Muscle layer of colon (tissue), 2 donors: ENCODE results near the gene CCL2.

Experiments used
- H3K27ac ChIP-seq: one replicate; pipeline ENCODE4 v1.7.0; 2013; ENCODE audit warnings: low read depth, mild to moderate bottlenecking, low read length, moderate library complexity
- H3K27me3 ChIP-seq, 2 donors: one replicate each; pipeline ENCODE4 v1.7.0; 2013; ENCODE audit warnings: low read length in 2 of 2, mild to moderate bottlenecking in 2 of 2; ENCODE audit not compliant: insufficient read depth in 2 of 2, control insufficient read depth in 1 of 2
- H3K36me3 ChIP-seq: one replicate; pipeline ENCODE4 v1.7.0; 2013; ENCODE audit warnings: mild to moderate bottlenecking, low read length; ENCODE audit not compliant: insufficient read depth
- H3K4me1 ChIP-seq: one replicate; pipeline ENCODE4 v1.7.0; 2013; ENCODE audit warnings: mild to moderate bottlenecking, low read length; ENCODE audit not compliant: insufficient read depth
- H3K4me3 ChIP-seq, 2 donors: one replicate each; pipeline ENCODE4 v1.7.0; 2013; ENCODE audit warnings: low read length in 2 of 2, low read depth in 1 of 2, mild to moderate bottlenecking in 1 of 2, moderate library complexity in 1 of 2
- H3K9ac ChIP-seq: one replicate; pipeline ENCODE4 v1.7.0; 2013; ENCODE audit warnings: low read length
- H3K9me3 ChIP-seq: one replicate; pipeline ENCODE4 v1.7.0; 2013; ENCODE audit warnings: mild to moderate bottlenecking, low read length
- donor health status: abdominal sarcoma.
- donor health status: Adenocarcinoma of cecum.

Gene CCL2

GRCh38 chr17:34254651-34255380 is at the start of gene CCL2:
Gene CCL2 (plus strand): TSS chr17:34255285. CDS start chr17:34255350, 65 bp downstream.
- no peaks in the 10 kb centered on the region for H3K36me3 ChIP-seq
- no peaks in the 10 kb centered on the region for H3K27me3 ChIP-seq
- H3K4me1 ChIP-seq, result peaks cover 61% of the 10 kb centered on the region
- H3K9ac ChIP-seq, result peak within 1 kb of the TSS; percentile 51
- peak within 1 kb of the TSS; percentile 33 to 63 for H3K4me3 ChIP-seq
- peak within 1 kb of the TSS; percentile 83 for H3K27ac ChIP-seq
- no peaks in the 10 kb centered on the region for H3K9me3 ChIP-seq

- Histone ChIP-seq H3K36me3 (no peaks in the 10 kb centered on the region), H3K27ac (no peak overlapping the region), H3K9ac (no peak overlapping the region), H3K4me1 (no peaks in the 10 kb centered on the region), H3K4me3 (no peak overlapping the region), H3K27me3 (no peaks in the 10 kb centered on the region), H3K9me3 (no peaks in the 10 kb centered on the region)
Observed at GRCh38 chr17:34205401-34205800, 49.7 kb upstream of the CCL2 start.

GRCh38 chr17:34206569-34206968 is 48.5 kb upstream of the CCL2 start:
- no peak overlapping the region for H3K4me3 ChIP-seq
- no peaks in the 10 kb centered on the region for H3K4me1 ChIP-seq
- H3K9me3 ChIP-seq, result no peaks in the 10 kb centered on the region
- no peak overlapping the region for H3K9ac ChIP-seq
- no peaks in the 10 kb centered on the region for H3K27me3 ChIP-seq
- no peak overlapping the region for H3K27ac ChIP-seq
- H3K36me3 ChIP-seq, result no peaks in the 10 kb centered on the region

GRCh38 chr17:34207572-34207971 is 47.5 kb upstream of the CCL2 start:
- Histone ChIP-seq H3K27ac (no peak overlapping the region), H3K9ac (no peak overlapping the region), H3K9me3 (no peaks in the 10 kb centered on the region), H3K4me1 (no peaks in the 10 kb centered on the region), H3K4me3 (no peak overlapping the region), H3K27me3 (no peaks in the 10 kb centered on the region), H3K36me3 (no peaks in the 10 kb centered on the region)

- Histone ChIP-seq H3K27me3 (no peaks in the 10 kb centered on the region), H3K36me3 (no peaks in the 10 kb centered on the region), H3K9ac (no peak overlapping the region), H3K4me1 (peaks cover 6% of the 10 kb centered on the region), H3K9me3 (no peaks in the 10 kb centered on the region), H3K4me3 (no peak overlapping the region), H3K27ac (no peak overlapping the region)
Observed at GRCh38 chr17:34218748-34219147, 36.3 kb upstream of the CCL2 start.

GRCh38 chr17:34219405-34219804 is 35.7 kb upstream of the CCL2 start:
- Histone ChIP-seq H3K27me3 (no peaks in the 10 kb centered on the region), H3K36me3 (no peaks in the 10 kb centered on the region), H3K27ac (no peak overlapping the region), H3K4me3 (no peak overlapping the region), H3K9ac (no peak overlapping the region), H3K9me3 (no peaks in the 10 kb centered on the region), H3K4me1 (peaks cover 6% of the 10 kb centered on the region)

GRCh38 chr17:34220045-34220751 is 34.9 kb upstream of the CCL2 start:
- Histone ChIP-seq H3K4me1 (peaks cover 6% of the 10 kb centered on the region), H3K4me3 (no peak overlapping the region), H3K9ac (no peak overlapping the region), H3K27me3 (no peaks in the 10 kb centered on the region), H3K36me3 (no peaks in the 10 kb centered on the region), H3K9me3 (no peaks in the 10 kb centered on the region), H3K27ac (no peak overlapping the region)

- Histone ChIP-seq H3K9ac (no peak overlapping the region), H3K9me3 (no peaks in the 10 kb centered on the region), H3K4me1 (peaks cover 6% of the 10 kb centered on the region), H3K27me3 (no peaks in the 10 kb centered on the region), H3K4me3 (no peak overlapping the region), H3K36me3 (no peaks in the 10 kb centered on the region), H3K27ac (no peak overlapping the region)
Observed at GRCh38 chr17:34220752-34221395, 34.2 kb upstream of the CCL2 start.

- Histone ChIP-seq H3K27me3 (no peaks in the 10 kb centered on the region), H3K9ac (no peak overlapping the region), H3K4me1 (peaks cover 6% of the 10 kb centered on the region), H3K4me3 (no peak overlapping the region), H3K9me3 (no peaks in the 10 kb centered on the region), H3K36me3 (no peaks in the 10 kb centered on the region), H3K27ac (no peak overlapping the region)
Observed at GRCh38 chr17:34221411-34221810, 33.7 kb upstream of the CCL2 start.

- no peaks in the 10 kb centered on the region for H3K36me3 ChIP-seq
- no peak overlapping the region for H3K27ac ChIP-seq
- H3K27me3 ChIP-seq, result no peaks in the 10 kb centered on the region
- H3K9ac ChIP-seq, result no peak overlapping the region
- peaks cover 6% of the 10 kb centered on the region for H3K4me1 ChIP-seq
- H3K9me3 ChIP-seq, result no peaks in the 10 kb centered on the region
- no peak overlapping the region for H3K4me3 ChIP-seq
Observed at GRCh38 chr17:34222722-34223497, 32.2 kb upstream of the CCL2 start.

GRCh38 chr17:34225046-34225445 is 30.0 kb upstream of the CCL2 start:
- H3K4me3 ChIP-seq, result no peak overlapping the region
- H3K4me1 ChIP-seq, result no peaks in the 10 kb centered on the region
- H3K9ac ChIP-seq, result no peak overlapping the region

More at GRCh38 chr17:34225046-34225445, 30.0 kb upstream of the CCL2 start:
- Histone ChIP-seq H3K27me3 (no peaks in the 10 kb centered on the region), H3K27ac (no peak overlapping the region), H3K36me3 (no peaks in the 10 kb centered on the region), H3K9me3 (no peaks in the 10 kb centered on the region)
